Activated naive CD4-positive, alpha-beta T cell treated with anti-CD3 and anti-CD28 coated beads, Interleukin-2, amount 50 U/mL, for 16 hours (primary cell): ENCODE measurements around the gene TNFSF13.
"Not testable (repeated sequence)": the region's sequence is repeated elsewhere in the genome, so short reads cannot be mapped to it uniquely, and the experiment has no call there.

Experiments used
- DNase-seq: peaks from one replicate; pipeline ENCODE4 v3.0.0-alpha.2; 2020

TNFSF13 gene

DNA sequence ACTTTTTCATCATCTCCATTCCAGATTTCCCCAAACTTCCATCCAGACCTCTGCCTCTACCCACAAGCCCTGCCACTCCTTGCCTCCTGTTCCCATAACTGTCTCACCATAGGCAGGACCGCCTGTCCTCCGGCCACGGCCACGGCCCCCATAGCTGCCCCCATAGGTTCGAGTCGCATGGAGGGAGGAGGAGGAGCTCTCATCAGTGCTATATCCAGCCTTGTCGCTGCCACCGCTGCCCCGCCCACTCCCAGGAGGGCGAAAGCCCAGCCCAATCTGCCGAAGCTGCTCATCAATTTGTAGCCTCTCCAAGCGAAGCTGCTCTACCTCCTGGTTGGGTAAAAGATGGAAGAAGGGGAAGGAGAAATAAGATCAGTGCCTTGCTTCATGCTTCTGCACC, 34.7 kb downstream of the TNFSF13 start:
- DNase-seq = no peak

DNA sequence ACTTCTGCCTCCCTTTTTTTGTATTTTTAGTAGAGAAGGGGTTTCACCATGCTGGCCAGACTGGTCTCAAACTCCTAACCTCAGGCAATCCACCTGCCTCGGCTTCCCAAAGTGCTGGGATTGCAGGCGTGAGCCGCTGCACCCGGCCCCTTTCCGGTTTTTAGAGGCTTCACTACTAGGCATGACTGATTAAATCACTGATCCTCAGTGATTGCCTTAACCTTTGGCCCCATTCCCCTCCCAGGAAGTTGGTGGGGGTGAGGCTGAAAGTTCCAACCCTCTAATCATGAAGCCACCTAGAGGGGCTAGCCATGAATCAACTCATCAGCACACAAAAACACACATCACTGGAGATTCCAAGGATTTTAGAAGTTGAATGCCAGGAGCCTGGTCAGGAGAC, 39.0 kb downstream of the TNFSF13 start:
- not testable (repeated sequence) for DNase-seq

DNA sequence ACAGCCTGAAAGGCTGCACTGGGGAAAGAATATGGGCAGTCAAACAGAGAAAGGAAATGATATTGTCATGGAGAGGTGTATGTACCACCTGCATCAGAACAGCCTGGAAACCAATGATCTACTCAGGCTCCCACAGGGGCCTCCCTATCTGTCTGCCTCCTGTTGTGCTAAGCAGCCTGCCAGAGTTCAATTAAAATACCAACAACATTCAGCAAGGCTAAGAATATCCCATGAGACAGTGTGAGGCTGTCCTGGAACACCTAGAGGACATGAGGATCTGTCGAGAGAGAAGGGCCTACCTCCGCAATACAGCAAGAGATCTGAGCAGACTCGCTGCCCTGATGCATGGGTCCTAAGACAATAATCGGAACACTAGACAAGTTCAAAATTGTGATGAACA, 47.7 kb downstream of the TNFSF13 start:
- no peak for DNase-seq

DNA sequence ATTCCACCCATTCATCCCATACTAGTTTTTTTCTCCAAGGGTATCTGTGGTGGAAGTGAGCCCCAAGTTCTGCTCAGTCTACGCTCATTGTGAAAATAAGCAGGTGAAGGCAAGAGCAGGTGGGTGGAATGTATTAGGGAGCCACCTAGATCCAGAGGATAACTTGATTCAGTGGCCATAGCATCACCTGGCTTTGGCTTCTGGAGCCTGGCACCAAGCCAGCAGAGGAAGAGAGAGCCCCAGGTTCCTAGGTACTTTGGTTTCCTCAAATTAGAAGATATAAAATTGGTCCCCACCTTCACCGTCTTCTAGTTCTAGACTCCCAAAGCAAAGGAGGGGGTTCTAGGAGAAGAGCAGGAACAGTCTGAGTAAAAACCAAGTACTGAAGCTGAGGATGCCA, 52.1 kb downstream of the TNFSF13 start:
- no peak for DNase-seq
